Suppressor macrophage treated with lipopolysaccharide for 4 hours (primary cell): ENCODE results near the gene SCGN.
"Not testable (repeated sequence)": the region's sequence is repeated elsewhere in the genome, so short reads cannot be mapped to it uniquely, and the experiment has no call there.

Experiments
- DNase-seq: peaks from one replicate; pipeline ENCODE4 v3.0.0-alpha.2; 2020

Gene SCGN

DNA sequence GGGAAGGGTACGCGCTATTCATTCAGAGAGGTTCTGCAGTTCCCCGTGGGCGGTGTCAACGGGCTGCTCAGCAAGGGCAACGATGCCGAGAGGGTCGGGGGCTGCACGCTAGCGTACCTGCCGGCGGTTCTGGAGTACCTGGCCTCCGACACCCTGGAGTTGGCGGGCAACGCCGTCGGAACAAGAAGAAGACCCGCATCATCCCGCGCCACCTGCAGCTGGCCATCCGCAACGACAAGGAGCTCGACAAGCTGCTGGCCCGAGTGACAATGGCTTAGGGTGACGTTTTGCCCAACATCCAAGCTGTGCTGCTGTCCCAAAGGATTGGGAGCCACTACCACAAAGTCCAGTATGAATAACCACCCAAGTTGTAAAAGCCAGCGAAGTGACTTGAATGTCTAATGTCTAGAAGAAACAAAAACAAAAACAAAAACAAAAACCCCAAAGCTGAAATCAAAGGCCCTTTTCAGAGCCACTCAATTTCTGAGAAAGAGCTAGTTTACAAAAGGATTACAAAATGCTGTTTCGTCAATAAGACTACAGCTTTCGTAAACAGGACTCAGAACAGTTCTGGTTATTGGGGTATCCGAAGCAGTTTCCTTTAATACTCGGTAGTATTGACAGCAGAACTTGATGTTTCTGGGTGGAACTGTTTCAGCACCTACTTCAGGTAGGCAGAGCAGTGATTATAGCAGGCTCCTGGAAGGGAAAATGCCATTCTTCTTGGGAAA lies 80.6 kb downstream of the SCGN start:
- no peak for DNase-seq

DNA sequence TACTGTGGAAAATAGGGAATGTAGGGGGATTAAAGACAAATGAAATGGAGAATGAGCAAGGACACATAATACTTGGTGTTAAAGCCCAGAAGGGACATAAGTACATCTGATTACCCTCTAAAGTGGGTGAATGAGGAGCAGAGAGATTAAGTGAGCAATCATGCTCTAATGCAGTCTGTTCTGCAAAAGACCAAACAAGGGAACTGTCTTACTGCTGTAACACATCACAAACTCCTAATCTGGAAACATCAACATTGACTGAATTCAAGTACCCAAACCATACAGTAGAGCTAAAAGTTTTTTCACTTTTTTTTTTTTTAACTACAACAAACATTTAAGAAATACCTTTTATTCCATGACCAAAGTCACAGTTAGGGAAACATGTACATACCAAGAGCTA lies 83.2 kb downstream of the SCGN start:
- DNase-seq: no peak

DNA sequence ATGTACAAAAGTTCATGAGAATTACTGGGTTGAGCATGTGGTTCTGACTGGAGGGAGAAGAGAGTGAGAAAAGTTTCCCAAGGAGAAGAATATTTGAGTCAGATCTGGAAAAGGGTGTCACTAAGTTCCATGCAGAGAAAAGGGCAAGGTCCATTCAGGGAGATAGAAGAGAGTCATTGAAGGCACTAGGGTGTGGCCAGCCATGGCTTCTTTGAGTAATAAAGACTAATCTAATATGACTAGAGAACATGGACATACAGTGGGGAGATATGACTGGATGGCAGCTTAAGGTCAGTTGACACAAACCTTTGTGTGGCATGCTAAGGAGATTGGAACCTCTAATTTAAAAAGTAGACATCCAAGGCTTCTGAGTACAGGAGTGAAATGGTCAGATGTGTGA lies 91.9 kb downstream of the SCGN start:
- DNase-seq: no peak

DNA sequence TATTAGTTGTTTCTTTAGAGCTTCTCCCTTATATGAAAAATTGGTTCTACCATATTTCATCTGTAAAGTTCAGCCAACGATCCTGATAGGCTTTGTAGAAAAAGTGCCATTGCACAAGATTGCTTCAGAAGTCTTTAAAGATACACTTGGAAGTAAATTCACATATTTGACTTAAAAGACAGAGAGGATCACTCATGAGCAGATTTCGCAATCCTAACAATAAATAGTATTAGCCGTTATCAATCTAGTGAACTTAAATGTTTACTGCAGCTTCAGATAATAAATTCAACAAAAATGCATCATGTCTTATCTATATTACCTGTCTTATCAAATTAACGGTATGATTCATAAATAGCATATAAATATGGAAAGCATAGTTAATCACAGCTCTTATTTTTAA lies 93.8 kb downstream of the SCGN start:
- DNase-seq: no peak

DNA sequence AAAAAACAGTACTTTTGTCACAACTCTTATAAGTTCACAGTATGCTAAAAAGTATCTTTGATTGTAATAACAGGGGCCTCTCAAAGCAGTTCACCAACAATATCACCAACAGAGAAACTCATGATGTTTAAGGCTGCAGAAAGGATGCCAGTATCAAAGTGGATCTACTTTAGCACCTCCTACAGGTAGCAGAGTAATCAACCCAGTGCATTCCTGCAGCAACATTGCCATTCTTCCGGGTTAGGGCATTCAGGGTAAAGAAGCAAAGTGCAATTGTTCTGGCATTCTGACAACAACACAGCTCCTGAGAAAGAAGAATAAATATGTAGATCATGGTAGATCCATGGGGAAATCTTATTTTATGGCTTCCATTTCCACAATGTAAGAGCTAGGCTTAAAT lies 95.0 kb downstream of the SCGN start:
- no peak for DNase-seq

DNA sequence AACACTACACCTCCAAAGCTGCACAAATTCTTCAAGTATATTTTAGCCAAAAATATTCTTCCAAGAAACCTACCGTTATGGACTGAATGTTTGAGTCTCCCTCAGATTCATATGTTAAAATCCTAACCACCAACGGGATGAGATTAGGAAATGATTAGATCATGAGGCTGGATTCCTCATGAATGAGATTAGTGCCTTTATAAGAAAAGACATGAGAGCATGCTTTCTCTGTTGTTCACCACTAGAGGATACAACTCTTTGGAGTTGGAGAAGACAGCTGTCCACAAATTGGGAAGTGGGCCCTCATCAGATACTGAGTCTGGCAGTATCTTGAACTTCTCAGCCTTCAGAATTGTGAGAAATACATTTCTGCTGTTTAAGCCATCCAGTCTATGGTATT lies 95.5 kb downstream of the SCGN start:
- DNase-seq: no peak

DNA sequence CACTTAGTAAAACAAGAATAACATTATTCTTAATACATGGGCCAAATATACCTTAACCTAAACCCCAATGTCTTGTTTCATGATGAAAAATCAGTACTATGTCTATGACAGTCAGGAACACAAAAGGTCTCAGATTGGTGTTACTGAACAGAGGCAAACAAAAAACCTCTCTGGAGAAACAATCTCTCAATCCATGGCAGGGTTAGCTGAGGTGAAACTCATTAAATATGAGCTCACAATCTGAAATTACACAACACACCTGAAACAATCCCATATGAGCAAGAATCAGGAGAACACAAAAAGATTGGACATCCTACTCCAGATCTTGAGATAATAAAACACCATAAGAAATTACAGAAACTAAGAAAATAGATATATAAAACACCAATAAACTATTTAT lies 96.0 kb downstream of the SCGN start:
- DNase-seq: no peak

GRCh38 chr6:25748601-25749517 lies 96.8 kb downstream of the SCGN start:
- DNase-seq: not testable (repeated sequence)

GRCh38 chr6:25749837-25750236 lies 97.8 kb downstream of the SCGN start:
- DNase-seq: no peak

DNA sequence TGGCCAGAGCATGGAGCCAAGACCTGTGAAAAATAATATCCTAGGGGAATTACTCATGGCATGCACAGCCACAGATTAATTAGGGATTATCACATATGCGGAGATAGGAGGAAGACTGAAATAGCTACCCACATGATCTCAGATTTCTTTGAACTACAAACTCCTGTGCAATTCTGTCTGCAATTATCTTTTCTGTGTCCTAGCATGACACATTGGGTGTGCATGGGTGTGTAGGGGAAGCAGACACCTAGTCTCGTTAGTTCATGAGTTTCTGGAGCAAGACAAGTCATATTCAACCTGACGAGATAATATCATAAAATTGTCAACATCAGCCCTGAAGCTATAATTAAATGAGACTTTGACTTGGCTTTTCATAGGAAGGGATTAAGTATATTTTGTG lies 98.9 kb downstream of the SCGN start:
- no peak for DNase-seq
